MM.1S (cell line): ENCODE measurements around the gene CYTH1.

Experiments used
- EZH2 ChIP-seq: fragments of 300-600 bp; sonication (generic); optimal IDR thresholded peaks from 2 replicates; pipeline ENCODE3; 2017; ENCODE audit warnings: low read depth, mild to moderate bottlenecking, antibody characterized with exemption, low read length, mixed read lengths
- EZH2phosphoT487 ChIP-seq: fragments of 300-600 bp; sonication (generic); IDR thresholded peaks from 2 replicates; pipeline ENCODE4 v1.6.1; 2018; ENCODE audit warnings: antibody characterized with exemption, low read length
- TF ChIP-seq, protein P1 (sequence below): fragments of 300-600 bp; sonication (generic); IDR thresholded peaks from 2 replicates; pipeline ENCODE4 v1.5.1; 2016; ENCODE audit warnings: antibody characterized with exemption, low read length, mixed read lengths

DNA sequence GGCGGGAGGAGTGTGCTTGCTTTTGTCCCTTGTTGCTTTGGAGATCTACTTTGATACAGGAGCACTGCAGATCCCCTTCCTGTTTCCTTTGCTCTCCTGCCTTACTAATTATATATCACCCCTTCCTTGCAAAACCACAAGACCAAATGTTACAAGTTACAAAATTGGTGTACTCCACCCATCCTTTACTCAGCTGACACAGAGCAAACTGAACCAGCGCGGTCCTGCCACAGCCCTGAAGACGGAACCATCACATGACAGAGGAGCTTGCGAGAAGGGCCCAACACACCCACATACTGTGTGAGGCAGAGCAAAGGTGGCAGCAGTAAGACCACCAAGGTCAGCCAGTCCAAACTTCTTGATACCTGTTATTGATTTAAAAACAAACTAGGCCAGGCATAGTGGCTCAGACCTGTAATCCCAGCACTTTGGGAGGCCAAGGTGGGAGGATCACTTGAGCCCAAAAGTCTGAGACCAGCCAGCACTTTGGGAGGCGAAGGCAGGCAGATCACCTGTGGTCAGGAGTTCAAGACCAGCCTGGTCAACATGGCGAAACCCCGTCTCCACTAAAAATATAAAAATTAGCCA lies 33.2 kb downstream of the CYTH1 start:
- TF ChIP-seq EZH2: no peak
- TF ChIP-seq, protein P1, sequence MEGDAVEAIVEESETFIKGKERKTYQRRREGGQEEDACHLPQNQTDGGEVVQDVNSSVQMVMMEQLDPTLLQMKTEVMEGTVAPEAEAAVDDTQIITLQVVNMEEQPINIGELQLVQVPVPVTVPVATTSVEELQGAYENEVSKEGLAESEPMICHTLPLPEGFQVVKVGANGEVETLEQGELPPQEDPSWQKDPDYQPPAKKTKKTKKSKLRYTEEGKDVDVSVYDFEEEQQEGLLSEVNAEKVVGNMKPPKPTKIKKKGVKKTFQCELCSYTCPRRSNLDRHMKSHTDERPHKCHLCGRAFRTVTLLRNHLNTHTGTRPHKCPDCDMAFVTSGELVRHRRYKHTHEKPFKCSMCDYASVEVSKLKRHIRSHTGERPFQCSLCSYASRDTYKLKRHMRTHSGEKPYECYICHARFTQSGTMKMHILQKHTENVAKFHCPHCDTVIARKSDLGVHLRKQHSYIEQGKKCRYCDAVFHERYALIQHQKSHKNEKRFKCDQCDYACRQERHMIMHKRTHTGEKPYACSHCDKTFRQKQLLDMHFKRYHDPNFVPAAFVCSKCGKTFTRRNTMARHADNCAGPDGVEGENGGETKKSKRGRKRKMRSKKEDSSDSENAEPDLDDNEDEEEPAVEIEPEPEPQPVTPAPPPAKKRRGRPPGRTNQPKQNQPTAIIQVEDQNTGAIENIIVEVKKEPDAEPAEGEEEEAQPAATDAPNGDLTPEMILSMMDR: no peak
- TF ChIP-seq EZH2phosphoT487: no peak
